ENCODE data around the gene EDN3.

GRCh38 chr20:59342023-59342957, 41.9 kb downstream of the EDN3 start:
- no peak for TF ChIP-seq CTCF (IDR thresholded peaks at IDR 0.05; ENCODE audit: poor library complexity)
- TF ChIP-seq EZH2 (IDR thresholded peaks at IDR 0.05; ENCODE audit: borderline replicate concordance) = no peak
